Measurements from ENCODE around the gene LMBR1.

The LMBR1 gene

GRCh38 chr7:156746891-156747290 lies 146.1 kb downstream of the LMBR1 start:
- no peak for TF ChIP-seq CTCF (IDR thresholded peaks at IDR 0.05; ENCODE audit: insufficient read depth, low read depth, low read length, missing control alignments)
- DNase-seq (ENCODE audit: low read depth) = peak; percentile 10
- H3K4me3 ChIP-seq (ENCODE audit: low read length) = no peak overlapping the region

GRCh38 chr7:156739596-156739995 lies 153.4 kb downstream of the LMBR1 start:
- H3K4me3 ChIP-seq (ENCODE audit: low read length) = no peak overlapping the region
- TF ChIP-seq CTCF (IDR thresholded peaks at IDR 0.05; ENCODE audit: insufficient read depth, low read depth, low read length, missing control alignments) = no peak
- DNase-seq (ENCODE audit: low read depth) = peak; percentile 59

GRCh38 chr7:156735851-156736250 lies 157.1 kb downstream of the LMBR1 start:
- H3K4me3 ChIP-seq (ENCODE audit: low read length) = no peak overlapping the region
- peak; percentile 38 for DNase-seq (ENCODE audit: low read depth)
- TF ChIP-seq CTCF (IDR thresholded peaks at IDR 0.05; ENCODE audit: insufficient read depth, low read depth, low read length, missing control alignments) = no peak

- no peak for TF ChIP-seq CTCF (IDR thresholded peaks at IDR 0.05; ENCODE audit: insufficient read depth, low read depth, low read length, missing control alignments)
- no peak overlapping the region for H3K4me3 ChIP-seq (ENCODE audit: low read length)
- no peak for DNase-seq (ENCODE audit: low read depth)
These were observed 159.3 kb downstream of the LMBR1 start for GRCh38 chr7:156733638-156734037.

GRCh38 chr7:156732091-156732625 lies 160.8 kb downstream of the LMBR1 start:
- no peak for DNase-seq (ENCODE audit: low read depth)
- H3K4me3 ChIP-seq (ENCODE audit: low read length) = no peak overlapping the region
- no peak for TF ChIP-seq CTCF (IDR thresholded peaks at IDR 0.05; ENCODE audit: insufficient read depth, low read depth, low read length, missing control alignments)

GRCh38 chr7:156731651-156732050 lies 161.3 kb downstream of the LMBR1 start:
- no peak overlapping the region for H3K4me3 ChIP-seq (ENCODE audit: low read length)
- DNase-seq (ENCODE audit: low read depth) = no peak
- no peak for TF ChIP-seq CTCF (IDR thresholded peaks at IDR 0.05; ENCODE audit: insufficient read depth, low read depth, low read length, missing control alignments)

GRCh38 chr7:156725936-156726335 lies 167.0 kb downstream of the LMBR1 start:
- no peak for DNase-seq (ENCODE audit: low read depth)
- no peak for TF ChIP-seq CTCF (IDR thresholded peaks at IDR 0.05; ENCODE audit: insufficient read depth, low read depth, low read length, missing control alignments)
- no peak overlapping the region for H3K4me3 ChIP-seq (ENCODE audit: low read length)
